ENCODE measurements around the gene PMVK.

DNA sequence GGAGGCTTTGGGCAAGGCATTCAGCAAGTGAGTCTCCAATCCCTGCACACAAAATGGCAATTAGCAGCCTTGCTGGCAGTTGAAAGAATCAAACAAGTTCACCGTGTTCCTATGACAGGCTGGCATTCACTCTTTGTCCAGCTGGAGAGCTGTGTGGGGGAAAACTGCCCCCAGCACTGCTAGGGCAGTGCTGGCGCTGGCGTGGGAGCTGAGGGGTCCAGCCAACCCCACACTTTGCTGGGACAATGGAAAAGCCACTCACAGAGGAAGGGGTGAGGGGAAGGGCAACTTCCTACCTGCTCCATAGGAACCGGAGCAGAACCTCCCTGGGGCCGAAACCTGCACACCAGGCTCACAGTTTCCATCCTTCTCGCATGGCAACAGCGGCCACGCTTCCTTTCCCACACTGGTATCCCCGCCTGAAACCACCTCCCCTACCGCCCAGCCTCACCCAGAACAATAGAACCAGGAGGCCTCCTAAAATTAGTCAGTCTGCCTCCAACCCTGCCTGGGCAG lies 39.7 kb downstream of the PMVK start:
- TF ChIP-seq POLR2A (IDR thresholded peaks at IDR 0.05; ENCODE audit: low read depth, low read length) (no peak), TAF1 (IDR thresholded peaks at IDR 0.05; ENCODE audit: low read depth, low read length) (no peak), POU2F2 (IDR thresholded peaks at IDR 0.05; ENCODE audit: low read depth, low read length) (no peak)

Measured in GM12891 (cell line).